ENCODE measurements around the gene WASF2.

GRCh38 chr1:27509127-27510080 lies 19.4 kb upstream of the WASF2 start:
- TF ChIP-seq CHD2 (IDR thresholded peaks at IDR 0.05; ENCODE audit: low read length) (no peak), RXRA (IDR thresholded peaks at IDR 0.05; ENCODE audit: insufficient read depth, low read depth, low read length) (no peak), SIRT6 (IDR thresholded peaks at IDR 0.05; ENCODE audit: low read length) (no peak), JUN (IDR thresholded peaks at IDR 0.05; ENCODE audit: low read depth, low read length) (no peak)
- TF ChIP-seq, protein P1, sequence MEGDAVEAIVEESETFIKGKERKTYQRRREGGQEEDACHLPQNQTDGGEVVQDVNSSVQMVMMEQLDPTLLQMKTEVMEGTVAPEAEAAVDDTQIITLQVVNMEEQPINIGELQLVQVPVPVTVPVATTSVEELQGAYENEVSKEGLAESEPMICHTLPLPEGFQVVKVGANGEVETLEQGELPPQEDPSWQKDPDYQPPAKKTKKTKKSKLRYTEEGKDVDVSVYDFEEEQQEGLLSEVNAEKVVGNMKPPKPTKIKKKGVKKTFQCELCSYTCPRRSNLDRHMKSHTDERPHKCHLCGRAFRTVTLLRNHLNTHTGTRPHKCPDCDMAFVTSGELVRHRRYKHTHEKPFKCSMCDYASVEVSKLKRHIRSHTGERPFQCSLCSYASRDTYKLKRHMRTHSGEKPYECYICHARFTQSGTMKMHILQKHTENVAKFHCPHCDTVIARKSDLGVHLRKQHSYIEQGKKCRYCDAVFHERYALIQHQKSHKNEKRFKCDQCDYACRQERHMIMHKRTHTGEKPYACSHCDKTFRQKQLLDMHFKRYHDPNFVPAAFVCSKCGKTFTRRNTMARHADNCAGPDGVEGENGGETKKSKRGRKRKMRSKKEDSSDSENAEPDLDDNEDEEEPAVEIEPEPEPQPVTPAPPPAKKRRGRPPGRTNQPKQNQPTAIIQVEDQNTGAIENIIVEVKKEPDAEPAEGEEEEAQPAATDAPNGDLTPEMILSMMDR (IDR thresholded peaks at IDR 0.05; ENCODE audit: control extremely low read depth in 1 of 3, insufficient read depth in 1 of 3, low read depth in 1 of 3, low read length in 3 of 3): no peak

All from H1 (cell line).